Measurements from ENCODE around the gene TBC1D4.
"Not testable (repeated sequence)": the region's sequence is repeated elsewhere in the genome, so short reads cannot be mapped to it uniquely, and the experiment has no call there.

The TBC1D4 gene

GRCh38 chr13:75356421-75356820, 125.5 kb downstream of the TBC1D4 start:
- no peak for DNase-seq (ENCODE audit: low read depth)

DNA sequence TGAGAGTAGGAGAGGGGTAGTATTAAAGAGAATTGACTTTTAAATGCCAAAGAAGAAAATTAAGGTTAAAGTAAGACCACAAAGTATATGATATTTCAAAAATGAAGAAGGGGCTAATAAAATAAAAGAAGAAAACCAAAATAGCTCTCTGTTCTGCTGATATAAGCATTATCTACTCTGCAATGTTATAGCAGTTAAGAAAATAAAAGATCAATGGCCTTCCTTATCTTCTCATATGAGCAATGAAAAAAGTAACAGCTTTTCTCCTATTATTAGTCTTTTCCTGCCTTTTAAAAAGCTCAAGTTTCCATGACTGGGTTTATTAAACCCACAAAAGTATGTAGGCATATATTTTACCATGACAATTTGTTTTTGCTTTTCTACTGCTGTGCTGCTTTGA, 126.4 kb downstream of the TBC1D4 start:
- DNase-seq (ENCODE audit: low read depth): no peak

- no peak for DNase-seq (ENCODE audit: low read depth)
These were observed 128.2 kb downstream of the TBC1D4 start for GRCh38 chr13:75353781-75354193.

- DNase-seq (ENCODE audit: low read depth): no peak
These were observed 129.2 kb downstream of the TBC1D4 start for GRCh38 chr13:75352641-75353327.

DNA sequence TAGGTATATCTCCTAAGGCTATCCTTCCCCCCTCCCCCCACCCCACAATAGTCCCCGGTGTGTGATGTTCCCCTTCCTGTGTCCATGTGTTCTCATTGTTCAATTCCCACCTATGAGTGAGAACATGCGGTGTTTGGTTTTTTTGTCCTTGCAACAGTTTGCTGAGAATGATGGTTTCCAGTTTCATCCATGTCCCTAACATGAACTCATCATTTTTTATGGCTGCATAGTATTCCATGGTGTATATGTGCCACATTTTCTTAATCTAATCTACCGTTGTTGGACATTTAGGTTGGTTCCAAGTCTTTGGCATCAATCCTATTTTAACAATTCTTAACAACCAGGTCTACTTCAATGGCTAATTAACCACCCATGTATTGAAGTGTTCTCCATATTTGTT, 130.4 kb downstream of the TBC1D4 start:
- not testable (repeated sequence) for DNase-seq (ENCODE audit: low read depth)

DNA sequence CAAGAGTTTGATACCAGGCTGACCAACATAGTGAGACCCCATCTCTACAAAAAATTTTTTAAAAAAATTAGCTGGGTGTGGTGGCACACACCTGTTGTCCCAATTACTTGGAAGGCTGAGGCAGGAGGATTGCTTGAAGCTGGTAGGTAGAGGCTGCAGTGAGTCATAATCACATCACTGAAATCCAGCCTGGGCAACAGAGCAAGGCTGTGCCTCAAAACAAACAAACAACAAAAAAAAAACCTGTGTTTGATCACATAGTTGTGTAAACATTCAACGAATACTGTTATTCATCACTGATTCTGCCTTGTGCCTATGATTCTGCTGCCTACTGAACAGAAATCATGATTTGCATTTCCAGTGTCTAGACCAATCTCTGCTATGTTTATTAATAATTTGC, 134.0 kb downstream of the TBC1D4 start:
- DNase-seq (ENCODE audit: low read depth): no peak

GRCh38 chr13:75347457-75347856, 134.5 kb downstream of the TBC1D4 start:
- DNase-seq (ENCODE audit: low read depth): no peak

DNA sequence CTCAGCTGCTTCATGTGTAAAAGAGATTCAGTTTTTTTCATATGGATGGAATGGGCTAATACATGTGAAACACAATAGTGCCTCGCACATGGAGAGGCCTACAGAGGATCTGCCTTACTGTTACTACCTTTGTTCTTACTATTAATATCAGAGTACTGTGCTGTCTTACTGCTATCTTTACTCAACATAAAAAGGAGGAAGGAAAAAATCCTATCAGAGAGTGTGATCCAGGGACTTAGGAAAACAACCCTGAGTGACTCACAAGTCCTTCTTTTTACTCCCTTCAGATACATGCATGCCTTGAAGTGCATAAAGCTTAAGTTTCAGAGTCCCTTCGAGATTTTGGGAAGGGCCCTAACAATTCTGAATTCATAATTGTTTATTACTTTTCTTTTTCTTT, 136.8 kb downstream of the TBC1D4 start:
- no peak for DNase-seq (ENCODE audit: low read depth)

DNA sequence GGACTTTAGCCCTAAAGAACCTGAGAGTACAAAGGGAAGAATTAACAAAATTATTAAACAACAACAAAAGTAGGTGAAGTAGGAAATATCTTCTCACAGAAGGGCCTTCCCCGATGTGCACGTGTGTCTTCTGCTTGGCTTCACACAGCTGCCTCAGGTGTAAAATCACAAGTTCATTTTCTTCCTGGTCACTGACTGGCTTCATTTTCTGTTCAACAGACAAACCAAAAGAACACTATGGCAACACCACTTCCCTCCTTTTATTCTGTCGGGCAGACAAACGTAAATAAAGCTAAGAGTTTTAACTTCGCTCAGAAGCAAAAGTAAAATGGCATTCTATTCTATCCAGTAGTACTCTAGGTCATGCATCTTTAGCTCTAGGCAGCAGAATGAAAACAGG, 140.9 kb downstream of the TBC1D4 start:
- DNase-seq (ENCODE audit: low read depth): no peak

GRCh38 chr13:75339635-75340374, 142.2 kb downstream of the TBC1D4 start:
- no peak for DNase-seq (ENCODE audit: low read depth)

GRCh38 chr13:75334634-75335447, 147.1 kb downstream of the TBC1D4 start:
- no peak for DNase-seq (ENCODE audit: low read depth)

GRCh38 chr13:75333103-75333502, 148.9 kb downstream of the TBC1D4 start:
- no peak for DNase-seq (ENCODE audit: low read depth)

DNA sequence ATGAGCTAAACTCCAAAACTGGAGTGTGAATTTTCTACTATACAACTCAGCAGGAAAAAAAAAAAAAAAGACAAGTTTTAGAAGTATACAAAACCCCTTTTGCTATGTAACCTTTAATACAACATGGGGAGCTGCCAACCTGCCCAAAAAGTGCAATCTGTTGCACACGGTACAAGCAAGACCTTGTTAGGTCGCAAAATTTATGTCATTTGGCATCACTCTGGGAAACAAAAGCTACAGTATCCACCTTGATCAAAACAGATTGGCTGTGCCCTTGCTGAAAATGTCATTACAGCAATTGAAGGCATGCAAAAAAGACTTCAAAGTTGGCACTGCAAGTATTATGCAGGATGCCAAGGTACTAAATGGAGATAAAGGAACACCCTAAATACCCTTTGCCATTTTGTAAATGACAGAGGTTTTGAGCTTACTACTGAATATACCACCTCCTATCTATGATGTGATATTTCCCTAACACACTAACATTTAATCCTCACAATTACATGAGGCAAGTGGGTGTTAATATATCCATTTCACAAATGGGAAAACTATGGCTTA, 150.1 kb downstream of the TBC1D4 start:
- no peak for DNase-seq (ENCODE audit: low read depth)

DNA sequence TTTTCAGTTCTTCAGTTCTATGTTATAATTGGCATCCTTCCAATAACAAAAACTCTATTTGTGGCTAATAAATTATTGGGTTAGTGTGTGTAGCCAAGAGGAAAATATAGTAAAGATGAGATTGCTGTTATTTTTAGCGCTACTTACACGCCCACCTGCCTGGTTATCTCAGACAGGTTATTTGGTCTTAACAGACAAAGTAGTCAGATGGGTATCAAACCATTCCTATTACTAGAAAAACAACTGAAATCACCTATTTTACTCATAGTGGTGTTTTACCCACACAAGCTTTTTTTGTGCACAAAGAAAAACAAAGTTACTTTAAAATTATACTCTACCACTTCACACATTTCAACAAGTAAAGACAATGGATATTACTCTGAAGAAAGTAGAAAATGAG, 151.2 kb downstream of the TBC1D4 start:
- DNase-seq (ENCODE audit: low read depth): no peak

- no peak for DNase-seq (ENCODE audit: low read depth)
These were observed 152.2 kb downstream of the TBC1D4 start for GRCh38 chr13:75329723-75330122.

- no peak for DNase-seq (ENCODE audit: low read depth)
These were observed 152.9 kb downstream of the TBC1D4 start for GRCh38 chr13:75329097-75329496.

DNA sequence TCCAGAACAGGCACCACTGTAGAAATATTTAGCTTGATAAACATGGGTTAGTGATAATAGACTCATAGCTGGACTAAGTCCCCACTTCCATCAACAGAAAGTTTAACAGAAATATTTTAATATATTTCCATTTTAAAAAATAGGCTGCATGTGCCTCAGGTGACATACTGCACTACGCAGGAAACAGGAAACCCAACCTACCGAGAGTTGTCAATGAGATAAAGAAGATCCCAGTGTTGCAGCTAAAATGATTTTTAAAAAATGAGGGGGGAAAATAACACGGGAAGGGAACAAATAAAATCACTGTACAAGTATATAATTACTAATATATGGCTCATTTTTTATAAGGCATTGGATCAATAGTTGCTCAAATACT, 154.8 kb downstream of the TBC1D4 start:
- no peak for DNase-seq (ENCODE audit: low read depth)

DNA sequence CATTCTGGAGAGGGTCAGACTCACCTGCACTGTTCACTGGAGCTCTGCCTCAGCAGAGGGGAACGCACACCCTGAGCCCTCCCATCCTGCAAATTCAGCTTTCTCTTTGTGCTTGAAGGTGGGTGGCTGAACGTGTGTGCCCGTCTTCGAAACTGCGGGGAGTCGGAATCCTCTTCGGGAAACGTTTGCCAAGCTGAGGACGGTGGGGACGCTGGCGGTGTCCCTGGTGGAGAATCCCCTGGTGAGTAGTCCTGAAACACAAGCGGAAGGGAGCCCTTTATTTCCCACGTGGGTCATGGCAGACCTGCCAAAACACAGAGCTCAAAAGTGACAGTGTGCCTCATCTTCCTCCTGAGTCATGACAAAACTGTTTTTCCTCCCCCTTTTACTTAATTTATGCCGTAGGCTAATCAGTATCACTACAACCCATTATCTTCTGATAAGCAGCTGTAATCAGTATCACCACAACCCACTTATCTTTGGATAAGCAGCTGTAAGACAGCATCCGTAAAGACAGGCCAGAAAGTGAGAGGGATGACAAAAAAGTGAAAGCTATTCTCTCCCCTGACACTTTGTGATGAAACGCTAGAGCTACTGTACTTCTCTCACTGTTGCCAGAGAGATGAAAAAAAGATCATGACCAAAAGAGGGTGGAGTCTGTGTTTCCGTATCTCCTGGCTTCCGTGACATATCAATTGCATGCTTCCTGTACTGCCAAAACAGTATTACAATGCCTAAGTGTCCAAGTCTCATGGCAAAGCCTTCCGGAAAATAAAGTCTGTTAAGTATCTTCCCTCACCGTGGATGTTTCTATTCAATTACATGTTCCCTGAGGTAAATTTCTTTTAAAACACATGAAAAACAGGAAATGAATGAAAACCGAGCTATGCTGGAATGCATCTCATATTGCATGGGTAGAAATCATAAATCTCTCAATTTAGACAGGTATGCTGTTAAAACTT, 155.5 kb downstream of the TBC1D4 start:
- no peak for DNase-seq (ENCODE audit: low read depth)

DNA sequence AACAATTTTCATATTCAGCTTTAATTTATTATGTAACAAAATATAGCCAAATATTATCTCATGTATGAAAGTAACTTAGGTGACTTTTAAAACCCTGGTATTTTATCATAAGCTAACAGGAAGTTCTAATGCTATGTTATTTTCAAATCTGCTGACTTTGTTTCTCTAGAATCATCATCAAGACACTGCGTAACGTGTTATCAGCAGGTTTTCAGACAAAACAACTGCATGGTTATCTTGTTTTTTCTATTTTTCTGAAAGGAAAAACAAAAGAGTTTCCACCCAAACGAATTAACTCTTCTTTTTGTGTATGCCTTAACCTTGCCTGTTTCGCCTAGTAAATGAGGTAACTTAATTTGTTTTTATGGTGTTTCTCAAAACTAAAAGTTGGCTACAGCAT, 156.3 kb downstream of the TBC1D4 start:
- DNase-seq (ENCODE audit: low read depth): no peak

GRCh38 chr13:75324413-75324940, 157.5 kb downstream of the TBC1D4 start:
- no peak for DNase-seq (ENCODE audit: low read depth)

GRCh38 chr13:75321084-75321483, 160.9 kb downstream of the TBC1D4 start:
- DNase-seq (ENCODE audit: low read depth): no peak

Measured in GM04504 (cell line).